Caco-2 (cell line): ENCODE data around the gene MROH7. TPM values are rescaled to one million over a fixed set of nuclear protein-coding genes. Genes with fewer than 3 reads are reported as not detected.

ENCODE experiments used
- BruUV-seq: library from RNA; stranded (reverse); fragments of 400-500 nt; replicated peaks from 2 replicates; lab custom pipeline; 2021; lab: Mats Ljungman, UMichigan
- CTCF ChIA-PET: fragments of 300-600 bp; sonication (Branson Sonifier 250); formaldehyde crosslinking; loops from one replicate; lab custom pipeline; 2022; ENCODE audit warnings: antibody characterized with exemption; lab: Charles Lee
- POLR2A ChIA-PET: fragments of 300-600 bp; sonication (Branson Sonifier 250); formaldehyde crosslinking; loops from one replicate; lab custom pipeline; 2022; ENCODE audit warnings: antibody characterized with exemption; lab: Charles Lee
- DNase-seq, 2 experiments: peaks; one replicate each; pipeline versions ENCODE4 v3.0.0 to v3.0.0-alpha.2; 2020 to 2022
- H3K27me3 ChIP-seq: replicated peaks from 2 replicates; pipeline ENCODE4 v1.6.0; 2011; ENCODE audit warnings: low read length; ENCODE audit not compliant: control insufficient read depth, insufficient read depth
- H3K36me3 ChIP-seq: 2 replicates; pipeline ENCODE4 v1.5.1; 2011; ENCODE audit warnings: low read length; ENCODE audit not compliant: control insufficient read depth, insufficient read depth
- H3K4me1 ChIP-seq: fragments of 250-450 bp; sonication (Bioruptor Pico); 2 replicates; pipeline ENCODE4 v1.5.1; 2020; ENCODE audit warnings: mild to moderate bottlenecking
- H3K4me3 ChIP-seq: 2 replicates; pipeline ENCODE4 v1.5.1; 2011; ENCODE audit warnings: low read depth, mild to moderate bottlenecking, control low read depth, low read length
- H3K9me3 ChIP-seq: fragments of 250-450 bp; sonication (Bioruptor Pico); 2 replicates; pipeline ENCODE4 v1.5.1; 2020; ENCODE audit warnings: mild to moderate bottlenecking, moderate library complexity
- H3K27ac Mint-ChIP-seq: one replicate; pipeline ENCODE4 v1.8.0; 2022; ENCODE audit warnings: mixed read lengths; ENCODE audit not compliant: unreplicated experiment
- H3K27me3 Mint-ChIP-seq: one replicate; pipeline ENCODE4 v1.8.0; 2022; ENCODE audit warnings: mixed read lengths; ENCODE audit not compliant: insufficient read depth, unreplicated experiment
- H3K36me3 Mint-ChIP-seq: one replicate; pipeline ENCODE4 v1.8.0; 2022; ENCODE audit warnings: mild to moderate bottlenecking, mixed read lengths; ENCODE audit not compliant: insufficient read depth, unreplicated experiment
- H3K4me1 Mint-ChIP-seq: one replicate; pipeline ENCODE4 v1.8.0; 2022; ENCODE audit warnings: low read depth, mixed read lengths; ENCODE audit not compliant: unreplicated experiment
- H3K4me3 Mint-ChIP-seq: one replicate; pipeline ENCODE4 v1.8.0; 2022; ENCODE audit warnings: mild to moderate bottlenecking, moderate library complexity, mixed read lengths; ENCODE audit not compliant: unreplicated experiment
- H3K9me3 Mint-ChIP-seq: one replicate; pipeline ENCODE4 v1.8.0; 2022; ENCODE audit warnings: mixed read lengths; ENCODE audit not compliant: unreplicated experiment
- CTCF ChIP-seq, 2 experiments: fragments of 200-600 bp in 1 of 2; IDR thresholded peaks; 1 replicate in 1 of 2; 2 replicates in 1 of 2; pipeline versions ENCODE4 v1.5.1 to v1.8.0; 2011 to 2022; ENCODE audit warnings: antibody characterized with exemption in 1 of 2, control low read depth in 1 of 2, inconsistent platforms in 1 of 2, low read depth in 1 of 2, low read length in 1 of 2, mild to moderate bottlenecking in 1 of 2, moderate library complexity in 1 of 2; ENCODE audit not compliant: insufficient read depth in 1 of 2, severe bottlenecking in 1 of 2, unreplicated experiment in 1 of 2
- intact Hi-C: fragments of 100-400 bp; cut with micrococcal nuclease; formaldehyde crosslinking; loops from one replicate; pipeline ENCODE4 v1.10.0; 2022; ENCODE audit not compliant: unreplicated experiment
- total RNA-seq: library from RNA; stranded (reverse); gene quantifications from 2 replicates; pipeline ENCODE4 v1.2.3, GENCODE V29; 2022

The MROH7 gene
- total RNA-seq, 1 experiment from 2014 or later, result not detected

GRCh38 chr1:54610048-54610447, 31.5 kb upstream of the MROH7 start:
- ChIA-PET POLR2A (no interaction called here), CTCF (no interaction called here)
- Mint-ChIP-seq H3K27me3 (no peaks in the 10 kb centered on the region), H3K4me1 (peaks cover 13% of the 10 kb centered on the region), H3K4me3 (no peak overlapping the region), H3K9me3 (no peaks in the 10 kb centered on the region), H3K27ac (no peak overlapping the region), H3K36me3 (no peaks in the 10 kb centered on the region)
- BruUV-seq, result no TSS peak
- TF ChIP-seq CTCF (IDR thresholded peaks at IDR 0.05; ENCODE audit: insufficient read depth in 1 of 2, low read depth in 1 of 2, low read length in 1 of 2, severe bottlenecking in 1 of 2, unreplicated experiment in 1 of 2), result no peak
- Histone ChIP-seq H3K9me3 (no peaks in the 10 kb centered on the region), H3K27me3 (no peaks in the 10 kb centered on the region), H3K4me3 (no peak overlapping the region), H3K4me1 (peaks cover 11% of the 10 kb centered on the region), H3K36me3 (no peaks in the 10 kb centered on the region)
- DNase-seq, result no peak
- intact Hi-C loops, result no loop called here

GRCh38 chr1:54610601-54611580, 30.7 kb upstream of the MROH7 start:
- no peak for TF ChIP-seq CTCF (IDR thresholded peaks at IDR 0.05; ENCODE audit: insufficient read depth in 1 of 2, low read depth in 1 of 2, low read length in 1 of 2, severe bottlenecking in 1 of 2, unreplicated experiment in 1 of 2)
- intact Hi-C loops, result no loop called here
- ChIA-PET POLR2A (no interaction called here), CTCF (no interaction called here)
- BruUV-seq, result no TSS peak
- no peaks in the 10 kb centered on the region for H3K36me3 ChIP-seq
- Mint-ChIP-seq H3K27ac (no peak overlapping the region), H3K27me3 (no peaks in the 10 kb centered on the region), H3K4me3 (no peak overlapping the region), H3K36me3 (no peaks in the 10 kb centered on the region), H3K9me3 (no peaks in the 10 kb centered on the region), H3K4me1 (peaks cover 17% of the 10 kb centered on the region)
- H3K4me1 ChIP-seq, result peaks cover 11% of the 10 kb centered on the region
- no peaks in the 10 kb centered on the region for H3K27me3 ChIP-seq
- no peaks in the 10 kb centered on the region for H3K9me3 ChIP-seq
- no peak overlapping the region for H3K4me3 ChIP-seq
- DNase-seq, result no peak

GRCh38 chr1:54611621-54612020, 30.0 kb upstream of the MROH7 start:
- no peak for DNase-seq
- no peaks in the 10 kb centered on the region for H3K9me3 ChIP-seq
- no TSS peak for BruUV-seq
- H3K36me3 Mint-ChIP-seq, result no peaks in the 10 kb centered on the region
- no peak overlapping the region for H3K27ac Mint-ChIP-seq
- ChIA-PET CTCF (no interaction called here), POLR2A (no interaction called here)
- H3K27me3 Mint-ChIP-seq, result no peaks in the 10 kb centered on the region
- intact Hi-C loops, result no loop called here
- no peaks in the 10 kb centered on the region for H3K27me3 ChIP-seq
- H3K4me3 Mint-ChIP-seq, result no peak overlapping the region
- H3K4me1 Mint-ChIP-seq, result peaks cover 17% of the 10 kb centered on the region
- no peak overlapping the region for H3K4me3 ChIP-seq
- H3K4me1 ChIP-seq, result peaks cover 11% of the 10 kb centered on the region
- no peak for TF ChIP-seq CTCF (IDR thresholded peaks at IDR 0.05; ENCODE audit: insufficient read depth in 1 of 2, low read depth in 1 of 2, low read length in 1 of 2, severe bottlenecking in 1 of 2, unreplicated experiment in 1 of 2)
- H3K36me3 ChIP-seq, result no peaks in the 10 kb centered on the region
- no peaks in the 10 kb centered on the region for H3K9me3 Mint-ChIP-seq
